ENCODE results near the gene ATXN2L. TPM values are rescaled to one million over a fixed set of nuclear protein-coding genes. Genes with fewer than 3 reads are reported as not detected.
"Not testable (repeated sequence)": the region's sequence is repeated elsewhere in the genome, so short reads cannot be mapped to it uniquely, and the experiment has no call there.

Gene ATXN2L
- total RNA-seq, 1 experiment from 2014 or later, result 309 TPM

DNA sequence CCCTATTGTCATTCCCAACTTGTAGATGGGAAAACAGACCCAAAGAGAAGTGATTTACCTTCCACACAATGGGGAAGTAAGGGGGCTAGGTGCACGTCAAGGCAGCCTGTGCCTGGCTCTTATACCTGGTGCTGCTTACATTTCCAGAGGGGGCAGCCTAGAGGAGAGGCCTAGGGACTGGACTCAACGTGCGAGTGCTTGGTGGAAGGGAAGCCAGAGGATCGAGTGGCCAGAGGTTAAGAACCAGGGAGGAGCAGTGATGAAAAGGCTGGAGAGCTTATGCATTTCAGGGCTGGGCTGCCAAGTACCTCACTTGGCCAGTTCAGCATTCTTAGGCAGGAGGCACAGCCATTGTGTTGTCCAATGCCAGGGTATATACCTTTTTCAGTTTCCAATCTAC, 40.4 kb upstream of the ATXN2L start:
- not testable (repeated sequence) for H3K14ac ChIP-seq (ENCODE audit: insufficient read depth, low read length); H3K79me1 ChIP-seq (ENCODE audit: insufficient read depth, low read depth, low read length, poor library complexity, severe bottlenecking); H3K18ac ChIP-seq (ENCODE audit: insufficient read length, low read depth, low read length); H4K5ac ChIP-seq (ENCODE audit: insufficient read length, low read depth, low read length); H2AFZ ChIP-seq (ENCODE audit: low read length); H3K27ac ChIP-seq (ENCODE audit: insufficient read length, low read depth, low read length); H3K27me3 Mint-ChIP-seq (ENCODE audit: low read depth); H4K20me1 ChIP-seq (ENCODE audit: control insufficient read depth, insufficient read depth, insufficient read length); H3K27ac Mint-ChIP-seq; H3T11ph ChIP-seq (ENCODE audit: low read length); H3K36me3 Mint-ChIP-seq (ENCODE audit: insufficient read depth in 1 of 3, low read depth in 3 of 3); H2AK5ac ChIP-seq (ENCODE audit: insufficient read length, low read length); H3K4me3 Mint-ChIP-seq; H3K4me1 Mint-ChIP-seq; H4K8ac ChIP-seq (replicated peaks; ENCODE audit: insufficient read length, low read depth, low read length); H3K23ac ChIP-seq (ENCODE audit: insufficient read length, low read depth, low read length); H3K79me2 ChIP-seq (ENCODE audit: insufficient read depth, low read length); H3K27me3 ChIP-seq (ENCODE audit: insufficient read depth, low read length); H3K23me2 ChIP-seq (ENCODE audit: insufficient read length, low read depth, low read length, poor library complexity, severe bottlenecking); H3K4me1 ChIP-seq (ENCODE audit: insufficient read depth, low read length); H2BK5ac ChIP-seq (ENCODE audit: insufficient read length, low read length); H3K4me2 ChIP-seq (ENCODE audit: insufficient read depth, insufficient read length, low read length); H4K91ac ChIP-seq (ENCODE audit: insufficient read length, low read depth, low read length); H2BK12ac ChIP-seq (ENCODE audit: insufficient read length, low read depth, low read length); H3K56ac ChIP-seq (ENCODE audit: insufficient read length, low read depth, low read length); H3K4ac ChIP-seq (ENCODE audit: low read depth, low read length); H3K9me3 ChIP-seq (ENCODE audit: control insufficient read depth, low read depth, low read length); H2BK120ac ChIP-seq (ENCODE audit: low read depth, low read length, poor library complexity, severe bottlenecking); H3K9ac ChIP-seq (ENCODE audit: extremely low read depth, insufficient read length, low read length); H2BK20ac ChIP-seq (ENCODE audit: low read depth, low read length, poor library complexity, severe bottlenecking); H2BK15ac ChIP-seq (ENCODE audit: low read depth, low read length); DNase-seq; H3K9me3 Mint-ChIP-seq
- WGBS (ENCODE audit: extremely low coverage, insufficient read length, low lambda C conversion rate), result no CpG with 5 or more reads among the region's 4 CpGs

All from H9 (cell line).